ENCODE data around the gene GLOD5.

GLOD5 gene

DNA sequence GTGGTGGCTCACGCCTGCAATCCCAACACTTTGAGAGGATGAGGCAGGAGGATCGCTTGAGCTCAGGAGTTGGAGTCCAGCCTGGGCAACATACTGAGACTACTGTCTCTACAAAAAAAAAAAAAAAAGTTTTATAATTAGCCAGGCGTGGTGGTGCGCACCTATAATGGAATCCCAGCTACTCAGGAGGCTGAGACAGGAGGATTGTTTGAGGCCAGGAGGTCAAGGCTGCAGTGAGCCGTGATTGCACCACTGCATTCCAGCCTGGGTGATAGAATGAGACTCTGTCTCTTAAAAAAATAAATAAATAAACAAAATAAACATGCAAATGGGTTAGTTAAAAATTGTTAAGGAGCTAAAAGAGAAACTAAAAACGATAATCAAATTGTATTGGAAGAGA is 7.7 kb downstream of the GLOD5 start:
- DNase-seq: no peak

DNA sequence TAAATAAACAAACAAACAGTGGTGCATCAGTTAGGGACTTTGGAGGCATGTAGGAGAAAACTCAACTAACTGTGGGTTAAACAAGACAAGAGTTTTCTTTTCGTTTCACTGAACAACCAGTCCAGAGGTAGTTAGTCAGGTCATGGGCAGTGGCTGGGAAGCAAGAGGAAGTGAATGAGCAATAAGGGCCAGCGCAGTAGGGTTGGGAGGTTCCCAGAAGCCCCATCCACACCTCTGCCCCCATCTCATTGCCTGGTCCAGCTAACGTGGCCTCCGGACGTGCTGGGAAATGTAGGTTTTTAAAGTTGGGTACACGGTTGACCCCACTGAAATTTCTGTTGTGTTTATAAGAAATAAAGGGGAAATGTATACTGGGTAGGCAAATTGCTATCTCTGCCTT is 8.7 kb downstream of the GLOD5 start:
- DNase-seq: no peak

DNA sequence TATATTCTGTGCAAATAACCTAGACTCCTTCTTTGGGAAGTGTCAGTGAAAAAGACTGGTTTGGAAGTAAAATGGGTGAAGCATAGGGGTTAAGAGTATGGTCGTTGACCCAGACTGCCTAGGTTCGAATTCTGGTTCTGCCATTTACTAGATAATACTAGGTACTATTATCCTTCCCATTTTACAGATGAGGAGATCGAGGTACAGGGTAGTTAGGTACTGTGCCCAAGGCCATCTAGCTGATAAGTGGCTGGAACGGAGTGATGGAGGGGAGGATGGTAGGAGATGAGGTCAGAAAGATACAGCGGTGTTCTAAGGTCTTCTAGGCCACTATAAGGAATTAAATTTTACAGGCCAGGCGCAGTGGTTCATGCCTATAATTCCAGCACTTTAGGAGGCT is 11.1 kb downstream of the GLOD5 start:
- no peak for DNase-seq

DNA sequence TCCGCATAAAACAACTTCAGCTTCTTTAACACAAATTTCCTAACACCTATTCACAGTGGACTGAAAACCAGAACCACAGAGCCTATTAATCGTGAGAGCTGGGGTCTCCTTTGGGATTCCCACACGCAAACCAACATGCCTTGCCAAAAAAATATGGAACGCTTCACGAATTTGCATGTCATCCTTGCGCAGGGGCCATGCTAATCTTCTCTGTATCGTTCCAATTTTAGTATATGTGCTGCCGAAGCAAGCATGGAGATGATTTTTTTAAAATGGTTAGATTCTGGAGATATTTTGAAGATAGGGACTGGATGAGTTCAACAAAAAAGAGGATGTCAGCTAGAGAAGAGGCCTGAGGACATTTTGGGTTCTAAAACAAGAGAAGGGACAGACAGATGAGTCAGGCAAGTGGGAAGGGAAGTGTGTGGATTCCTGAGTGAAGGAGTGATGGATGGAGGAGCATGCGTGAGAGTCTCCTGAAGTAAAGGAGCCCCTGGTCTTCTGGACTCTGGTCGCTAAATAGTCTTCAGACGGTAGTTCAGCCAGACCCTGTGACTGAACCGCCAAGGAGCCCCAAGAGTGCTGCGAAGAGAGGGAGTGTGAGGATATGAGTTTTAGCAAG is 15.4 kb downstream of the GLOD5 start:
- DNase-seq: no peak

DNA sequence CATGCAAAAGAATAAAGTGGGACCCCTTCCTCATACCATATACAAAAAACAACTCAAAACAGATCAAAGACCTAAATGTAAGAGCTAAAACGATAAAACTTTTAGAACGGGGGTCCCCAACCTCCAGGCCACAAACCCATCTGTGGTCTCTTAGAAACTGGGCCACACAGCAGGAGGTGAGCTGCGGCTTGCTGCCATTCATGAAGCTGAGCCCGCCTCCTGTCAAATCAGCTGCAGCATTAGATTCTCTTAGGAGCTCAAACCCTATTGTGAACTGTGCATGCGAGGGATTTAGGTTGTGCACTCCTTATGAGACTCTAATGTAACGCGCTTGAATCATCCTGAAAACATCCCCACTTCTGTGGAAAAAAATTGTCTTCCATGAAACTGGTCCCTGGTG is 17.9 kb downstream of the GLOD5 start:
- no peak for DNase-seq

DNA sequence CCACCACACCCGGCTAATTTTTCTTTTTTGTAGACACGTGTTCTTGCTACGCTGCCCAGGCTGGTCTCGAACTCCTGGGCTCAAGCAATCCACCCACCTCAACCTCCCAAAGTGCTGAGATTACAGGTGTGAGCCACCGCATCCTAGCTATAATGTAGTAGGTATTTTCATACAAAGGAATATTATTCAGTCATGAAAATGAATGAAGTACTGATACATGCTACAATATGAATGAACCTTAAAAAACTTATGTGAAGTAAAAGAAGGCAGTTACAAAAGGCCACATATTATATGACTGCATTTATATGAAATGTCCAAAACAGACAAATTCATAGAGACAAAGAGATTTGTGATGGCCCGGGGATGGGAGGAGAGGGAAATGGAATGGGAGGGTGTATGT is 20.2 kb downstream of the GLOD5 start:
- no peak for DNase-seq

DNA sequence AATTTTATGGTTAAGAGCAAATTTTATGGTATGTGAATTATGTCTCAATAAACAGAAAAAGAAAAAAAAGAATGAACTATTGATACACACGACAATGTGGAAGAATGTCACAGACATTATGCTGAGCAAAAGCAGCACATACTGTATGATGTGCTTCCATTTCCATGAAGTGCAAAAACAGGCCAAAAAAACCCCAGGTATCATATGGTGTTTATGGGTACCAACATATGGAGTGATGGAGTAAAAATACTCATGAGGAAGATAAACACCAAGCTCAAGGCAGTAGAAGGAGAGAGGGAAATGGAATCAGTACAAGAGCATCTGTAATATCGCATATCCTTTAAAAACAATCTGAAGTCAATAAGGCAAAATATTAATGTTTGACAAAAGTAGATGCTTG is 20.7 kb downstream of the GLOD5 start:
- DNase-seq: no peak

DNA sequence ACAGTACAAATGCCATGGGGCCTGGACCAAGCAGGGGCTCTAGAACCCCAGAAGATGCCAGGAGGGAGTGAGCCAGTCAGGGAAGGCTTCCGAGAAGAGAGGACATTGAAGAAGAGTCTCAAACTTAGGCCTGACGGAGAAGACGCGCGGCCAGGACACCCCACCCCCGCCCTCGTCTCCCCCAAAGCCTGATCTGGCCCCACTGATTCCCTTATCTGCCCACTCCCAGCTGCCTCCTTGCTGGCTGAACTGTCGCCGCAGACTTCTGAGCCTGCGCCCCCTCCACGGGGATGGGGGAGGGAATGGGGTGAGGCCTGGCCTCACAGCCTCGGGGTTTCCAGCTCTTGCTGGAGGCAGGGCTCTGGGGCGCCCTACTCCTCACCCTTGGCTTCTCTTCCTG is 21.2 kb downstream of the GLOD5 start:
- no peak for DNase-seq

DNA sequence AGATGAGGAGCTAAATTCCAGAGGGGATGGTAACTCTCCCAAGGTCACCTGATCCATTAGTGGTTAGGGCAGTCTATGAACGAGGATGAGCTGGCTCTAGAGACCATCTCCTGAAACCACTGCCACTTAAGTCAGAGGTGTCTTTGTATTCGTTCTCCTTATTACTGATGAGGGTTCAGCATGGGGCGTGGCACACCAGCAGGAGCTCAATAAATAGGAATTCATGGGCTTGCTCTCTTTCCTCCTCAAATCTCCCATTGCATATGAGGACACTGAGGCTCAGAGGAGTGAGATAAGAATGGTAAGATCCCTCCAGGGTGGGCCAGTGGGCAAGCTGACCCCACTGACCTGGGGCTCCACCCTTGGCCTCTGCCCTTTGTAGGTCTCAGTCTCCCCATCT is 23.2 kb downstream of the GLOD5 start:
- DNase-seq: no peak

DNA sequence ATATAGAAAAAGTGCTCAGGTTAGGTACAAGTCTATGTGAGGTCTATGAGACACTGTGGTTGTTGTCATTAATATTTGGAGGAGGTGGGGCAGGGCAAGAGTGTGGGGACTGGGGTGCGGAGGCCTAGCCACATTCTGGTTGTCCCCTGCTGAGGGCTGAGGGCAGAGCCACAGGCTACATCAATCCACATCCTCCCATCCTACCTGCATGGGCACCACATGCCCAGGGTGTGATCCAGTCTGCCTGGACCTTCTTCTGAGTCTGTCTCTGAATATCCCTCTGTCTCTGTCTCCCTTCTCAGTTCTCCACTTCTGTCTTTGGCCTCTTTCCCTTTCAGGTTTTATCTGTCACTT is 23.6 kb downstream of the GLOD5 start:
- DNase-seq: no peak

DNA sequence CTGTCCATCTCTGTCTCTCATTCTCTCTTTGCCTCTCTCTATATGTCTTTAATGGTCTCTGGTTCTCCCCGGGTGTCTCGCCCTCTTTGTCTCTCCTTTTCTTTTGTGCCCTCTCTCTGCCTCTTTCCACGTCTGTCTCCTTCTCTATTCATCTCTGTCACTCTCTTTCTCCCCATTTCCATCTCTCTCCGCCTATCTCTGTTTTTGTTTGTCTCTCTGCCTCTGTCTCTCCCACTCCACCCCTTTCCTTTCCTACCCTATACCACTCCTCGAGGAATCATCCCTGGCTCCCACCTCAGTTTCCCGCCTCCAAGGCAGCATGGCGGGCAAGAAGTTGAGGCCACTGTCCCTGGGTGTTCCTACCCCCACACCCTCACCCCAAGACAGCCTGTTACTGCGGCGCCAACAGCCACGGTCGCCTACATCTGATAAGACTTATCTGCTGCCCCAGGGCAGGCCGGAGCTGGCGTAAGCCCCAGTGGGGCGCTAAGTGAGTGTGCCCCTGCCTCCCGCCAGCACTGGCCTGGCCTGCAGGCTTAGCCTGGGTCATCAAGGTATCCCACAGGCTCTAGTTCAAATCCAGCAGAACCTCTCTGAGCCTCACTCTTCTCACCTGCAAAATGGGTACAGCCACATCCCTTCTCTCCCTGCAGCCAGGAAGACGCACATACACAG is 24.1 kb downstream of the GLOD5 start:
- no peak for DNase-seq

DNA sequence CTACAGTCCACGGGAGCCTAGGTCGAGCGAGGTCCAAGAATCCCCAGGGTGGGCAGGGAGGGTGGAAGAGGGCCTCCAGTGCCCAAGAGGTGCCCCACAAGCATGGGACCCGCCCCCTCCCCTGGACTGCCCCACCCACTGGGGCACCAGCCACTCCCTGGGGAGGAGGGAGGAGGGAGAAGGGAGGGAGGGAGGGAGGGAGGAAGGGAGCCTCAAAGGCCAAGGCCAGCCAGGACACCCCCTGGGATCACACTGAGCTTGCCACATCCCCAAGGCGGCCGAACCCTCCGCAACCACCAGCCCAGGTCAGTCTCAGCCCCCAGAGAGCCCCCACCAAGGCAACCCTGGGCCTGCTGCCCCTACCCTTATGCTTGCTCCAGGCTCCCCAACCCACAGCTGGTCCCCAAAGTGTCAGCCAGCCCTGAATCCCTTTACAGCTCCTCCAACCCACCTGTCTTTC is 24.8 kb downstream of the GLOD5 start, which contains the start of gene GATA1:
Gene GATA1 (plus strand): TSS at position 250 of the 460 bp plus-strand sequence. CDS start 4,520 bp downstream, outside the sequence.
- no peak for DNase-seq

DNA sequence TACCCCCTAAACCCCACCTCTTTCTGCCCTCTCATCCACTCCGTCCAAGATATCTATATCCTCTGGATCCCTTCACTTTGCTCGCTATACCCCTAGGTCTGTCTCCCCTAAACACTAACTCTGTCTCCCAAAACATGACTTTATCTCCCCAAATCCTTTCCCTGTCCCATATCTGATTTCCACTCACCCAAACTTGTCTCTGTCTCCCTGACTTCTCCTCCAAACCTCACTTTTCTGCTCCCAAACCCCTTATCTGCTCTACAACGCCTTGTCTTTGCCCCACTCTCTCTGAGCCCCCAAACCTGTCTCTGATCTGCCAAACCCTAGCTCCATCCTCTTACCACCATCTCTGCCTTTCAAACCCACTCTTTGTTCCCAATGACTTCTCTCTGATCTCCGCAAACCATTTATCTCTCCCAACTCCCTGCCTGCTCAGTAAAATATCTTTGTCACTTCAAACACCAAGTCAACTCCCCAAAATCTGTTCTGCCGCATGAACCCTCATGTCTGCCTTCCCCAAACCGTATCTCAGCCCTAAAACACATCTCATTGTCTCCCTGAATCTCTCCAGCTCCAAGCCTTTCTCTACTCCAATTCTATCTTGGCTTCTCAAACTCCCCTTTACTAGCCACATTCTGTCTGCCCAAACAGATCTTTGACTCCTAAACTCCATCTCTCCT is 25.4 kb downstream of the GLOD5 start:
- no peak for DNase-seq

DNA sequence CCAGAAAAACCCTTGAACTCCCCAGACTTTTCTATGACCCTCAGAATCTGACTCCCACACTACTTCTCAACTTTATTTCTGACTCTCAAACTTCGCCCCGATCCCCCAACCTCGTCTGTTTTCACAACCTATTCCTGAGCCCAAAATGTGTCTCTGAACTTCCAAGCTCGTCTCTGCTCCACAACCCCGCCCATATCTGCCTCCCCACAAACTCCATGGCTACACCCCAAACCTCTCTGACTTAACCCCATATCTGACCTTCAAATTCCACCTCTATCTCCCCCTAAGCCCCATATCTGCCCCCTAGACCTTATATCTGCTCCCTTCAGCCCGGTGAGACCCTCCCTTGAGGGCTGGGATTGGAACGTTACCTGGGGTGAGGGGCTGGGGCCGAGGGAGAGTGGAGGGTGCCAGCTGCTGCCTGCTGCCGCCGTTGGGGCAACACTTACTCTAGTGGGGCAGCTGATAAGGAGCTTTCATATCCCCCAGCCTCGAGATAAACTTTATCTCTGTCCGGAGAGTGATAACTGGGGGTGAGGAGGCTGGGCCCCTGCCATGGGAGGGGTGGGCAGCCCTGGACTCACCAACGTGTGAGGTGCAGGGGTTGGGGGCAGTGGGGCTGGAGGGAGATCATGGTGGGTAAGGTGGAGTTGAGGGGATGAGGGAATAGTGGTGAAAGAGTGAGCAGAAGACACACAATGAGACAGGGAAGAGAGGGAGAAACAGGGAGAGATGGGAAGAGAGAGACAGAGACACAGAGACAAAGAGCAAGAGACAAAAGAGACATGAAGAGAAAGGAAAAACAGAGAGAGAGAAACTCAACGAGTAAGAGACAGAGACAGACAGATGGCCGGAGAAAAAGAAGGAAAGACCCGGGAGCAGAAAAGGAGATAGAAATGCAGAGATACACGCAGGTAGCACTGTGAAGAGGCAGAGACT is 26.2 kb downstream of the GLOD5 start:
- DNase-seq: no peak

DNA sequence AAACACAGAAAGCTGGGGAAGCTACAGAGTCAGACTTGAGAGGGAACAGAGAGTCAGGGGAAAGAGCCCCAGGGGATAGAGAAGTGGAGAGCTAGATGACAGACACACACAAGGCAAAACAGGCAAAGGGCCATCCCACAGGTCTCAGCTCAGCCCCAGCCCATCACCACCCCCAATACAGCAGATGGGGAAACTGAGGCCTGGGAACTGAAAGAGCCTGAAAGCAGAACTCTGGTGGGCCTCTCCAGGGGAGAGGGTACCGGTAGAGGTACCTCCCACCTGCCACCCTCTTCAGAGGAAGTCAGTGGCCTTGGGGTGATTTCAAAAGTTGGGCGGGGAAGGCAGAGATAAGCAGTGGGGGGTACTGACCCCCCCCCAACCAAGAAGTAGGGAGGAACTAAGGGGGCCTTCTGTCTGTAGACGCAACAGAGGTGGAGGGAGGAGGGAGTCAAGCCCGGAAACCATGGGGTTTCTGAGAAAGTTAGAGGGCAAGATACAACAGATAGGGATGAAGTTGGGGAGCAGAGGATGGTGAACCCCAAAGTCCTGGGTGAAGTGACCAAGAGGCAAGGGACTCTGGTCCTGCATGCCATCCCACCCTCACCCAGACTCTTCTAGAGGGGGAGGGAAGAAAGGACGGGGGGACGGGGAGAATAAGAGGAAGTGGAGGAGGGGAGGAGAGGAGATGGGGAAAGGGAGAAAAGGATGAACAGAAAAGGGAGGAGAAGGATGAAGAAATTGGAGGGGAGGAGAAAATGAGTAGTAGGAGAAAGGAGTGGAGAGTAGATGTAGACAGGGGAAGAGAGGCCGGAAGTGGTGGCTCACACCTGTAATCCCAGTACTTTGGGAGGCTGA is 28.0 kb downstream of the GLOD5 start:
- no peak for DNase-seq

DNA sequence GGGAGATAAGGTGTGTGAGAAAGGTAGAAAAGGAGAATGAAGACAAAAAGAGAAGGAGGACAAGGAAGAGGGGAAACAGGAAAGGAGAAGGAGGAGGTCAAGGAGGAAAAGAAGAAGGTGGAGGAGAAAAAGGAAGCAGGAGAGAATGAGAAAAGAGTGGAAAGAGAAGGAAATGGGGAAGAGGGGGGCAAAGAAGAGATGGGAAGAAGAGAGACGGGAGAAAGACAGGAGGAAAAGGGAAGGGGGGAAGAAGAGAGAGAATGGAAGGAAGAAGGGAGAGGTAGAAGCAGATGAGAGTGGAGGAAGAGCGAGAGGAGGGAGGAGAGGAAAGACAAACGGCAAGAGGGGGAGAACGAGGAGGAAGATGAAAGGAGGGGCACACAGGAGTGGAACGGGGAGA is 28.9 kb downstream of the GLOD5 start:
- no peak for DNase-seq

DNA sequence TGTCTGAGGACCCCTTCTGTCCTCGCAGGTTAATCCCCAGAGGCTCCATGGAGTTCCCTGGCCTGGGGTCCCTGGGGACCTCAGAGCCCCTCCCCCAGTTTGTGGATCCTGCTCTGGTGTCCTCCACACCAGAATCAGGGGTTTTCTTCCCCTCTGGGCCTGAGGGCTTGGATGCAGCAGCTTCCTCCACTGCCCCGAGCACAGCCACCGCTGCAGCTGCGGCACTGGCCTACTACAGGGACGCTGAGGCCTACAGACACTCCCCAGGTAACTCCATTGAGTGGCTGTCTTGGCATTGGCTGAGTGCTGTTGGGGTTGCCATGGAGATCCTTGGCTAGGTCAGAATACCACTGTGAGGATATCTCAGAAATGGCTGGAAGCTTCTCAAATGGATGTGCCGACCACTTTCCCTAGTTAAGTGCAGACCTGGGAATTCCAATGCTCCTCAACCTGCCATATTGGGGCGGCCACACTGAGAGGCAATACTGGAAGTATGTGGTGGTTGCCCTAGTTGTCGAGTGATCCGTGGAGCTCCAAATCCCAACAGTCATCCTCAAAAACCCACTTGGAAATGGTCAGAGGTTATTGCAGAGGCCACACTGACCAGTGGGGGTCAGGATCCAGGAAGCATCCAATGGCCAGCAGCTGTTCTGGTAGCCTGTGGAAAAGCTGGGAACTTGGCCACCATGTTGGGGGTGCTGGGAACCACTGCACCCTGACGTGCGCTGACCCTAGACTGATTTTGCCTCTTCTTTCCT is 29.7 kb downstream of the GLOD5 start:
- no peak for DNase-seq

DNA sequence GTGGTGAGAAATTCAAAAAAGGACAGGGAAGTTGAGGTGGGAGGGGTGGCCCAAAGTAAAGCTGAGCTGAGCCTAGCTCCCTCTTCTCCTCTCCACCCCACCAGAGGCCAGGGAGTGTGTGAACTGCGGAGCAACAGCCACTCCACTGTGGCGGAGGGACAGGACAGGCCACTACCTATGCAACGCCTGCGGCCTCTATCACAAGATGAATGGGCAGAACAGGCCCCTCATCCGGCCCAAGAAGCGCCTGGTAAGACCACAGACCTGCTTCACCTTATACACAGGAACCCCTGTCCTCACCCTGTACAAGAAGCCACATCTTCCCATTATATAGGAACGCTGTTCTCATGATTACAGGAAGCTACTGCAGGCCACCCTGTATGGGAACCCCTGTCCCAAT is 30.7 kb downstream of the GLOD5 start:
- no peak for DNase-seq

DNA sequence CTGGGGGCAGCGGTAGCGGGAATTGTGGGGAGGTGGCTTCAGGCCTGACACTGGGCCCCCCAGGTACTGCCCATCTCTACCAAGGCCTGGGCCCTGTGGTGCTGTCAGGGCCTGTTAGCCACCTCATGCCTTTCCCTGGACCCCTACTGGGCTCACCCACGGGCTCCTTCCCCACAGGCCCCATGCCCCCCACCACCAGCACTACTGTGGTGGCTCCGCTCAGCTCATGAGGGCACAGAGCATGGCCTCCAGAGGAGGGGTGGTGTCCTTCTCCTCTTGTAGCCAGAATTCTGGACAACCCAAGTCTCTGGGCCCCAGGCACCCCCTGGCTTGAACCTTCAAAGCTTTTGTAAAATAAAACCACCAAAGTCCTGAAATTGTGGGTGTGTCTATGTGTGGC is 32.4 kb downstream of the GLOD5 start:
- no peak for DNase-seq

DNA sequence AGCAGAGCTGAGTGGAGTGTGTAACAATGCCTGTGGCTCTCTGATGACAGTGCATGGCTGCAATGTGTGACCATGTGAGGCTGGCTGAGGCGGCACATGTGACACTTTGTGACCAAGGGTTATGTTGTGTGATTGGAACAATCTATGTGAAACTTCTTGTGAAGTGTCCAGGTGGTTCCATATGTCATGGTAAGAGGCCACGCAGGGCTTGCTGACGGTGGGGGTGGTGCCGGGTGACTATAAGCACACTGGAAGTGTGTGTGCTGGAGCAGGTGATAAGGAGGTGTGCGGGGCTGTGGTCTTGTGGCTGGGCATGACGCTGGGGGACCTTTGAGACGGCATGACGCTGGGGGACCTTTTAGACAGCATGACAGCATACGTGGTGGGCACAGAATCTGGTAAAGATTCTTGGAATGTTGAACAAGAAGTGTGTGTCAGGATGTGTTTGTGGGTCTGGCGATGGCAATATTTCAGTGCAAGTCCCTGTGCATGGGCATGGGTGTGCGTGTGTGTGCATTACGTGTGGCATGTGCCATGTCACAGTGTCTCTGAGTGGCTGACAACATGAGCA is 32.9 kb downstream of the GLOD5 start:
- no peak for DNase-seq

DNA sequence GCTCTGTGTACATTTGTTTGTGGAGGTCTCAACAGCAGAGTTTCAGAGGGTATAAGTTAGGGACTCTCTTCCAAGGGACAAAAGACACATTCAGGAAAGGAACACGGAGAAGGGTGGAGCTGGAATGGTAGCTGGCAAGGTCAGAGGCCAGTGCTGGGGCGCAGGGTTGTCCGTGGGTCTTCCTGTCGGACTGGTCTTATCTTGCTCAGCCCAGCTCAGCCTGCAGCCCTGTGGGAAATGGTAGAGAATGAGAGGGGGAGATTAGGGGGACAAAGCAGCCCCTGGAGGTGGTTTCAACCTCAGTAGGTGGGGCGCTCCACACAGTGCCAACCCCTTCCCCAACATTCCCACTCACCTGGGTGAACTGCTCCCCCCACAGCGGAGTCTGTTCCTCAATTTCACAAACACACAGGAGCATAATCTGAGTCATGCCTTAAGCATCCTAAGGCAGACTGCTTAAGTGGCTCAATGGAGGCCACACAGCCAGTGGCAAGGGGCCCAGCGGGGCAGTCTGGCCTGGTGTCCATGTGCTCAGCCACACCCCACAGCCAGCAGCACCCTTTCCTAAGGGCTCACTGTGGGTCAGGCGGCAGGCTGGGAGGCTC is 33.5 kb downstream of the GLOD5 start:
- DNase-seq: no peak
